ENCODE data around the gene KDM8.

DNA sequence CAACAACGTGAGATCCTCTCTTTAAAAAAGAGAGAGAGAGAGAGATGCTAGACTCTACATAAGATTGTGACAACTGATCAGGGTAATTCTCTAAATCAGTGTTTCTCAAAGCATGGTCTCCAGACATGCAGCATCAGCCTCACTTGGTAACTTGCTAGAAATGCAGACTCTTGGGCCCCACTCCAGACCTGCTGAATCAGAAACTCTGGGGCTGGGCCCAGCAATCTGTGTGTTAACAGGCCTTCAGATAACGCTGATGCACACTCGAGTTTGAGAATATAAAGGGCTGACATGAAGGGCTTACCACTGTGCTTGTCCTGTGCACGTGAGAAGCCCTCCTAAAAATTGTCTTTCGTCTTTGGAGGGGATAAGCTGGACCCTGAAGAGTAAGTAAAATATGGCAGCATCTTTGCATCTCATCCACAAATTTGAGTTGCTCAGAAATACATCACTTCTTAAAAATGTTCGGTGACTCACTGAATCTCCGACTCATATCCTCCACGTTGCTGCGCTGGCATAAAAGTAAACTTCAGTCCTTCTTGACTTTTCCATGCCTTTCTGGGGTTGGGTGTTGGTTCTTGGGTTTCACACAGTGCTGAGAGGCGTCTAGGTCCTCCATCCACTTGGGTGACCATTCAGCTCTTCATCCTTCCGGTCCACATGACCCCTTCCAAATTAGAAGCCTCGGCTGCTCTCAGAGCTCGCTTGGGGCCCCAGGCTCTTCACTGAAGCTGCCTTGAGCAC lies 26.1 kb upstream of the KDM8 start:
- no peak for TF ChIP-seq GATA2 (IDR thresholded peaks at IDR 0.05; ENCODE audit: low read depth, low read length)
- TF ChIP-seq GATA3 (IDR thresholded peaks at IDR 0.05; ENCODE audit: low read depth, low read length) = no peak

Measured in SH-SY5Y (cell line).